Hematopoietic multipotent progenitor cell treated with erythropoietin and hydrocortisone succinate and interleukin-3 and kit ligand, for 6 days (in vitro differentiated cells): ENCODE measurements around the gene GSTM1.
"Not testable (repeated sequence)": the region's sequence is repeated elsewhere in the genome, so short reads cannot be mapped to it uniquely, and the experiment has no call there.

Experiments used
- DNase-seq: peaks from one replicate; pipeline ENCODE4 v3.0.0-alpha.2; 2015

GSTM1 gene

DNA sequence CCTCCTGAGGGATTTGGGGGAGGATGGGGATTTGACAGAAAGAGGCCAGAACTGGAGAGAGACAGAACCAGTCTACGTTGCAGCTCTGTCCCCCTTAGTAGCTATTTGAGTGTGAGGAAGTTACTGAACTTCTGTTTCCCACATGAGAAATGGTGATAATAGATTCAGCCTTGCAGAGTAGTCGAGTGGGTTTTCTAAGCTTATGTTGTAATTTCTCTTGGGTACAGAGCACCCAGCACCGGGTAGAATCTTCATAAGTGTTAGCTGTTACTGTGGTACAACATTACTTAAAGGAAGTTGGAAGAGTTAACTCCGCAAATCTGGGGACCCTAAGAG is 27.0 kb upstream of the GSTM1 start:
- not testable (repeated sequence) for DNase-seq

DNA sequence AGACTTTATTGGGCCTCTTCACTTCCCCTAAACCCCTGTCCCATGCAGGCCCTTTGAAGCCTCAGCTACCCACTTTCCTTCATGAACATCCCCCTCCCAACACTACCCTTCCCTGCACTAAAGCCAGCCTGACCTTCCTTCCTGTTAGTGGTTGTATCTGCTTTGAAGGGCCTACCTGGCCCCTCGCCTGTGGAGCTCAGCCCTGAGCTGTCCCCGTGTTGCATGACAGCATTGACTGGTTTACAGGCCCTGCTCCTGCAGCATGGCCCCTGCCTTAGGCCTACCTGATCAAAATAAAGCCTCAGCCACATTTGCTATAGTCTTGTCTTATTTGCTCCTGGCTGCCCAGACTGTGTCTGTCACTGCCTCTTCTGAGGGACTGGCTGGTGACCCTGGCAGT is 26.2 kb upstream of the GSTM1 start:
- no peak for DNase-seq

DNA sequence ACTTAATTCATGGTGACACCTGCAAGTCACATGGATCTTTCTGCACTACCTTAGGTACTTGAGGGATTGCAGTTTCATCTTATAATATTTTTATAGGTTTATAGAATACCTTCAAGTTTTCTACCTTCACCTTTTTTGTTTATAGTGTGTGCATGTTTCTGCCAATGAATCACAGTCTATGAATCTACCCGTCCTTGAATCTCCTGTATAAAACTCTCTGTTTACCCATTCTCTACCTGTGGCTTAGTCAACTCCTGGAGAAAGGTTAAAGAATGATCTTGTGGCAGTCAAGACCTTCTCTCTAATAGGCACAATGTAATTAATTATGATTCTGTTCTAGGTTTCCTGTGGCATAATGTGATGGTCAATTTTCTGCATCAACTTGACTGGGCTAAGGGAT is 22.9 kb upstream of the GSTM1 start:
- no peak for DNase-seq

DNA sequence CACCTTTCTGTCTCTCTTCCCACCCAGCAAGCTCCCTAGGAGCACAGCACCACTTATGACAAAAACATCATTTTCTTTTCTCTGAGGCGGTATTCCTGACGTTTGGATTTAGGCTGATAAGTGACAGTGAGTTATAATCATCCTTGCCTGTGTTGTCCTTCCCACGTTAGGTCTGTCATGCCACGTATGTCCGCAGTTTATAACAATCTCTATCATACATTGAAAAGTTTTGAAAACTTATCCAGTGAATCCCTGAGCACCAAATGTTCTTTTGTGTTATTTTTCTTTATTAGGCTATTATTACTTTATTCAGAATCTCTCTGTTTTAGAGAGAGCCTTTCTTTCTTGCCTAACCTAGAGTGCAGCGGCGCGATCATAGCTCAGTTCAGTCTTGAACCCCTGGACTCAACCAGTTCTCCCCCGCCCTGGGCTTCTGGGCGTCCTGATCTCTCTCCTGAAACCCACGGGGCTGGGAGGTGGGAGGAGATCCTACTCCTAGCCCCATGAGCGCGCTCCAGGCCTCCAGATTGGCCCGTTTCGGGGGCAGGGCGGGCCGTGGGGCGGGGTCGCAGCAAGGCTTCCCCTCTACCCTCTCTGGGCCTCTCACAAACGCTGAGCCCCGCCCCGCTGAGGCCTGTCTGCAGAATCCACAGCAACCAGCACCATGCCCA is 20.0 kb upstream of the GSTM1 start, which contains the start of gene GSTM2:
GSTM2 (plus strand) TSS at position 606 of the 671 bp plus-strand sequence; CDS start at position 665, 59 bp downstream.
- DNase-seq: peak; percentile 95

DNA sequence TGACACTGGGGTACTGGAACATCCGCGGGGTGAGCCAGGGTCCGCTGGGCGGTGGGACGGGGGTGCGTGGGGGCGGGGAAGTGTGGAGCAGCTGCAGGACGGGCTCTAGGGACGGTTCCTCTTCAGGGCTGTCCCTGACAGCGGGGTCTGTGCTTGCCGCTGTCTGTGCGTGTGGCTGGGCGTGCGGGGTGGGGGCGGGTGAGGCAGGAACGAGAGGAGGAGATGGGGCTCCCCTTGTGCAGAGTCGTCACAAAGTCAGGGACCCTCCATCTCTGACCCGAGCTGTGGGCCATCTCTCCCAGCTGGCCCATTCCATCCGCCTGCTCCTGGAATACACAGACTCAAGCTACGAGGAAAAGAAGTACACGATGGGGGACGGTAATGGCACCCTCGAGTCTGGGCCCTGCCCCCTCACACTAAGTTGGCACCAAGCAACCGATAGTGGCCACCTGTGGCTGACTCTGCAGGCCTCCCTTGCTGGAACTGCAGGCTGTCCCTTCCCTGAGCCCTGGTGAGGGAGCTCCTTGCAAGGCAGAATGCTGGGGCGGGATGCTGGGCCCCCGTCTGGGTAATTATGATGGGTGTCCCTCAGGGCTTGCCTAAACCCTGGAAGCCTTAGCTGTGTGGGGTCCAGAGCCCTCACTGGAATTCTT is 19.4 kb upstream of the GSTM1 start:
- DNase-seq: no peak

DNA sequence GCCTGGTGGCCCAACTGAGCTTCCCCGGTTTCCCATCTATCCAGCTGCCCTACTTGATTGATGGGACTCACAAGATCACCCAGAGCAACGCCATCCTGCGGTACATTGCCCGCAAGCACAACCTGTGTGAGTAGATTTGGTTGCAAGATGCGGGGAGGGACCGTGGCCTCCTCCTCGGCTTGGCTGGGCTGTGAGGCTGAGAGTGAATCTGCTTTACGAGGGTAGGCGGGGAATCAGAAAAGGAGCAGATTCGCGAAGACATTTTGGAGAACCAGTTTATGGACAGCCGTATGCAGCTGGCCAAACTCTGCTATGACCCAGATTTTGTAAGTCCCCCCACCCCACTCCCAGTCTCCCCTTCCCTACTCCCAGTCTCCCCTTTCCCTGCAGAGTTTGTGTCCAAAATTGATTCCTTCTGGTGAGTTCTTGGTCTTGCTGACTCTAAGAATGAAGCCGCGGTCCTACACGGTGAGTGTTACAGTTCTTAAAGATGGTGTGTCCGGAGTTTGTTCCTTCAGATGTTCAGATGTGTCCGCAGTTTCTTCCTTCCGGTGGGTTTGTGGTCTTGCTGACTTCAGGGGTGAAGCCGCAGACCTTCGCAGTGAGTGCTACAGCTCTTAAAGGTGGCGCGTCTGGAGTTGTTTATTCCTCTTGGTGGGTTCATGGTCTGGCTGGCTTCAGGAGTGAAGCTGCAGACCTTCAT is 18.2 kb upstream of the GSTM1 start:
- no peak for DNase-seq

DNA sequence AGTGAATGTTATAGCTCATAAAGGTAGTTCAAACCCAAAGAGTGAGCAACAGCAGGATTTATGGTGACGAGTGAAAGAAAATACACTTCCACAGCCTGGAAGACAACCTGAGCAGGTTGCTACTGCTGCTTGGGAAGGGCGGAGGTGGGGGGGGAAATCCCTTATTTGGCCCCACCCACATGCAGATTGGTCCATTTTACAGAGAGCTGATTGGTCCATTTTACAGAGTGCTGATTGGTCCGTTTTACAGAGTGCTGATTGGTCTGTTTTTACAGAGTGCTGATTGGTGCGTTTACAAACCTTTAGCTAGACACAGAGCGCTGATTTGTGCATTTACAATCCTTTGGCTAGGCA is 17.7 kb upstream of the GSTM1 start:
- DNase-seq: not testable (repeated sequence)

DNA sequence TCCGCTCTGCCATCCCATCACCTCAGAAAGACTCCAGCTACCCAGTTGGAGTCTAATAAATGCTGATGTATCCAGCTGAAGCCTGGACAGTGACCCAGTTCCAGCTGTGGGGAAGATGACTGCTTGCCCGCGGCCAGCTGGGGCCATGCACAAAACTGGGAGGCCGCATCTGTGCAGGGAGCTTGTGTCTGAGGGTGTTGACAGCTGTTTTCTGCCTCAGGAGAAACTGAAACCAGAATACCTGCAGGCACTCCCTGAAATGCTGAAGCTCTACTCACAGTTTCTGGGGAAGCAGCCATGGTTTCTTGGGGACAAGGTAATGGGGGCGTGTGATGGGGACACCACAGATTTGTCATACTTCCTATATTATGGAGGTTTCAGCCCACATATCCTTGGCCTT is 16.6 kb upstream of the GSTM1 start:
- no peak for DNase-seq

DNA sequence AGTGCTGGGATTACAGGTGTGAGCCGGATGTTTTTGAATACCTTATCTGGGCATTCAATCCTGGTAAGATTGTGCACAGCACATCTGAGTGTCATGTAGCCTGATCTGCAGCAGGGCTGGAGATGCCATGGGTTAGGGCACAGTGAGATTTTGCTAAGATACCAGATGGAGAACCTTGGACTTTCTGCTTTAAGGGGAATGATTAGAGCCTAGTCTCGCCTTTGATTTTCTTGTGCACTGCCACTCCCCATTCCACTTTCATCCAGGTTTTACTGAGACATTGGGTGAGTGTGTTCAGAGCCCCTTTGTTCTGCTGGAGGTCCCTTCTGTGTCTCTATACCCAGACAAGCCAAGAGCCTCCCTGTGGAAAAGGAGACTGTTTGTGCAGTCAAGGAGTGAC is 13.8 kb upstream of the GSTM1 start:
- not testable (repeated sequence) for DNase-seq

DNA sequence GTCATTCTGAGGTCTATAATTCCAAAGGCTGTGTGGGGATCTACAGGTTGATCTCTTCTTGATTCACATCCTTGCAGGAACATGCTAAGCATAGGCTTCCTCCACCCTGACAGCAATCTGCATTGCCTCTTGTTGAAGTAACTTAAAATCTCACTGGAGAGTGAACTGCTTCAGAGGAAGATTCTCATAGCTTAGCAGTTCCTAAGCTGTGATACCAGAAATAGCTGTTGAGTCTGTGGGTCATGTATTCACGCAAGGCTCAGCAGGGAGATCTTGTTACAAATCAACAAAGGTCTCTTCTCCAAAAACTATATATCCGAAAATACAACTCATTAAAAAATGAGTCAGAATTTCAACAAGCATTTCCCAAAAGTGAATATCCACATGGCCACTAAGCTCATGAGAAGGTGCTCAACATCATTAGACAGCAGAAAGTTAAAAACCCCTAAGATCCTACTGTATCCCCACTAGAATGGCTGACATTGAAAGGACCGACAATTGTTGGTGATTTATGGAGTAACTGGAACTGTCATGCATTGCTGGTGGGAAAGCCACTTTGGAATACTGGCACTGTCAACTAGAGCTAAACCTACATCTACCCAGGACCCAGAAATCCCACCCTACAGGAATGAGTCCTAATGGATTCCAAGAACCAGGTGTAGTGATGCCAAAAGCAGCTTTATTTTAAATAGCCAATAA is 10.8 kb upstream of the GSTM1 start:
- DNase-seq: not testable (repeated sequence)

DNA sequence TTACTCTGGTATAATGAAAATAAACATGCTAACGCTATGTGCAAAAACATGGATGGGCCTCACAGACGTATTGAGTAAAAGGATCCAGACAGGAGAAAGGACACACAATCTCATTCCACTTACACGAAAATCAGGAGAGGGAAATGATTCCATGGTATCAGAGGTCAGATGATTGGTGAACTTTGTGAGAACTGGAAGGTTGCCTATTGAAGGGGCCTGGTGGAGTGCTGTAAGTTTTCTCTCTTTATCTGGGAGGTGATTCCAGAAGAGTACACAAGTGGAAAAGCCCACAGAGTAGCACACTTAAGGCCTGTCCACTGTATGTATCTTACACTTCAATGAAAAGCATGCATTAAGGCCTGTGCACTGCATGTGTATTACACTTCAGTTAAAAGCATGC is 10.2 kb upstream of the GSTM1 start:
- no peak for DNase-seq

DNA sequence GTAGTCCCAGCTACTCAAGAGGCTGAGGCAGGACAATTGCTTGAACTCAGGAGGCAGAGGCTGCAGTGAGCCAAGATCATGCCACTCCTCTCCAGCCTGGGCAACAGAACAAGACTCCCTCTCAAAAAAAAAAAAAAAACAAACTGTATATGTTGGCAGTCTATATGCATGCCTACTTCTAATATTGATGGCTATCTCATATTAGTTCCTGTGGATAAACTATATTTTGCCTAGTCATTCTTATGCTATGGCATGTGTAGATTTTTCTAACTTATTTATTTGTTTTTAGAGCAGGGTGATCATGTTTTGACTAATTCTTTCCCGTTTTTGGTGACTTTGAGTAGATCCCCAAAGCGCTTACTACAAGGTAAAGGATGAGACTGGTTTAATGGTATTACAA is 9.0 kb upstream of the GSTM1 start:
- DNase-seq: not testable (repeated sequence)

DNA sequence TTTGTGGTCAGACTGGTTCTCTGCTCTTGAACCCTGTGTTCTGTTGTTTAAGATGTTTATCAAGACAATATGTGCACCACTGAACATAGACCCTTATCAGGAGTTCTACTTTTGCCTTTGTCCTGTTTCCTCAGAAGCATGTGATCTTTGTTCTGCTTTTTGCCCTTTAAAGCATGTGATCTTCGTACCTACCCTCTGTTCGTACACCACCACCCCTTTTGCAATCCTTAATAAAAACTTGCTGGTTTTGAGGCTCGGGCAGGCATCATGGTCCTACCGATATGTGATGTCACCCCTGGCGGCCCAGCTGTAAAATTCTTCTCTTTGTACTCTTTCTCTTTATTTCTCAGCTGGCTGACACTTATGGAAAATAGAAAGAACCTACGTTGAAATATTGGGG is 2.8 kb upstream of the GSTM1 start:
- DNase-seq: not testable (repeated sequence)

DNA sequence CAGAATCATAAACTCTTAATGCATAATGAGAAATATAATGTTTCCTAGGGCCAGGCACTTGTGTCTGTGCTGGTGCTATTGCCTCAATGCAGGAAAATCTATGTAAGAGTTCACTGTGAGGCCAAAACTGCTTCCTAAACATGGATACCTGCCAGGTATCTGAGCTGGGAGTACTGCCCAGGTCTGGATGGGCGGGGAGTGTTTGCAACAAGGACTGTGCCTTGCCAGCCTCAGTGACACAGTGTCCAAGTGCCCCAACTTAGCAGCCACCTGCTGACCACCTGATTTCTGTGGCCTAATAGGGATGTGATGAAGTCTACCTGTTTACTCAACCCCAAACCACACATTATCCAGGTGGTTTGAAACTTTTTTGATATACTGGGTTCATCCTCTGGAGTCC is 2.2 kb upstream of the GSTM1 start:
- not testable (repeated sequence) for DNase-seq

DNA sequence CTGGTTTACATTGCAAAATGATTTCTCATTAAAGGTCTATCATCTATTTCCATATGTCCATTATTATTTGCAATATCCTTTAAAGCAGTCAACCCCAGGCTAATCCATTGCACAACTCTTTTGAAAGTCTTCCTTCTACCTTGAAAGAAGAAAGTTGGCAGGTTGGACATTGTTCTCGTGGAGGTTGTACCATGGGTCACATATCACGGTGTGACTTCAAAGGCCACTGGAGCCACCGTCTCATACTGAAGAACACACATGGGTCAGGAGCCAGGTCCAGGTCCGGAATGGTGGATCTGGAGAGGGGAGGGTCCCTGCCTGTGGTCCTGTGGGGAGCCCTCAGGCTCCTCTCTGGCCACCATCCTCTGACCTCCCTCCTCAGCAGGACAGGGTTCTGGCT is 1.7 kb upstream of the GSTM1 start:
- not testable (repeated sequence) for DNase-seq

DNA sequence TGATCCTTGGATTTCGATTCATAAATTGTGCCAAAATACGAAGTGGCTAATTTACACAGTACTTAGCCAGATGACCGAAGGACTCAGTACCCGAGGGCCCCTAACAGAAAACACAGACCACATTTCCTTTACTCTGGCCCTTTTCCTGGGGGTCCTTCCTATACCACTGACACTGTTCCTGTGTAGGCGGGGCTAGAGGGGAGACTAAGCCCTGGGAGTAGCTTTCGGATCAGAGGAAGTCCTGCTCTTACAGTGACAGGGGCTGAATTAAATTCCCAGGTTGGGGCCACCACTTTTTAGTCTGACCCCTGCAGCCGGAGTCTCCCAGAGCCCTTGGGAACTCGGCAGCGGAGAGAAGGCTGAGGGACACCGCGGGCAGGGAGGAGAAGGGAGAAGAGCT is 508 bp upstream of the GSTM1 start:
- not testable (repeated sequence) for DNase-seq

DNA sequence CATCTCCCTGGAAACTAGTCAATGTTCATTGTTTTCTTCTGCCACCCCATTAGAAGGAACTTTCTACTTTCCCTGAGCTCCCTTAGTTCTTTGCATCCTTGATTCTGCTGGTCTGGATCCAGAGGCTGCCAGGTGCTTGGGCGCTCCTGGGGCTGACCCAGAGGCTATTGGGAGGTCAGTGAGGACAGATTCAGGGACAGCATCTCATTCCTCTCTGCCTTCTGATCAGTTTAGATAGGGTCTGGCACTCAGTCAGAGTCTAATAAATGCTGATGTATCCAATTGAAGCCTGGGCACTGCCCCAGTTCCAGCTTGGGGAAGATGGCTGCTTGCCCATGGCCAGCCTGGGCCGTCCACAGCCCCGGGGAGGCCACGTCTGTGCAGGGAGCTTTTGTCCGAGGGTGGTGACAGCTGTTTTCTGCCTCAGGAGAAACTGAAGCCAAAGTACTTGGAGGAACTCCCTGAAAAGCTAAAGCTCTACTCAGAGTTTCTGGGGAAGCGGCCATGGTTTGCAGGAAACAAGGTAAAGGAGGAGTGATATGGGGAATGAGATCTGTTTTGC is 2.3 kb downstream of the GSTM1 start:
- DNase-seq: no peak

DNA sequence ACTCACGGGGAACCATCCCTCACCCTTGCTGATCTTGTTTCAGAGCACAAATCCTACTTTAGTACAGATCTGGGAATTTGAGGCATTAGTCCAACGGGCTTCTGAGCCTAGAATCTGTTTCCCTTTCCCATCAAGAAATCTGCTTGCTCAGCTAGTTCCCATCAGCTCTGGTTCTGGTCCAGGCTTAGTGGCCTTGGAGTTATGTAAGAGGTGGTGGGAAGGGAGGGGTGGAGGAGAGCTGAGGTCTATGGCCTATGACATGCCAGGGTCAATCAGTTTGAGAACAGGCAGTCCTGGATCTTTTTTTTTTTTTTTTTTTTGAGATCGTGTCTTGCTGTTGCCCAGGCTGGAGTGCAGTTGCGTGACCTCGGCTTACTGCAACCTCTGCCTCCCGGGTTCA is 4.1 kb downstream of the GSTM1 start:
- DNase-seq: no peak

DNA sequence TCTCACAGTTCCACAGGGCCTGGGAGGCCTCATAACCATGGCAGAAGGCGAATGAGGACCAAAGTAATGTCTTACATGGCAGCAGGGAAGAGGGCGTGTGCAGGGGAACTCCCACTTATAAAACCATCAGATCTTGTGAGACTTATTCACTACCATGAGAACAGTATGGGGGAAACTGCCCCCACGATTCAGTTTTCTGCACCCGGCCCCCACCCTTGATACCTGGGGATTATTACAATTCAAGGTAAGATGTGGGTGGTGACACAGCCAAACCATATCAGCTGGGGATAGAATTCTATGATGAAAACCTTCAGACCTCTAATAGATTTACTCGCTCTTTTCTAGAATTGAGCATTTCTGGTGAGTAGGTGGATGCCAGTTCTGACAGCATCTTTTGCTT is 6.8 kb downstream of the GSTM1 start:
- not testable (repeated sequence) for DNase-seq

DNA sequence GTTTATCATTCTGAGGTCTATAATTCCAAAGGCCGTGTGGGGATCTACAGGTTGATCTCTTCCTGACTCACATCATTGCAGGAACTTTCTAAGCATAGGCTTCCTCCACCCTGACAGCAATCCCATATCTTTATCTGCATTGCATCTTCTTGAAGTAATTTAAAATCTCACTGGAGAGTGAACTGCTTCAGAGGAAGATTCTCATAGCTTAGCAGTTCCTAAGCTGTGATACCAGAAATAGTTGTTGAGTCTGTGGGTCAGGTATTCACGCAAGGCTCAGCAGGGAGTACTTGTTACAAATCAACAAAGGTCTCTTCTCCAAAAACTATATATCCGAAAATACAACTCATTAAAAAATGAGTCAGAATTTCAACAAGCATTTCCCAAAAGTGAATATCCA is 7.5 kb downstream of the GSTM1 start:
- DNase-seq: not testable (repeated sequence)

DNA sequence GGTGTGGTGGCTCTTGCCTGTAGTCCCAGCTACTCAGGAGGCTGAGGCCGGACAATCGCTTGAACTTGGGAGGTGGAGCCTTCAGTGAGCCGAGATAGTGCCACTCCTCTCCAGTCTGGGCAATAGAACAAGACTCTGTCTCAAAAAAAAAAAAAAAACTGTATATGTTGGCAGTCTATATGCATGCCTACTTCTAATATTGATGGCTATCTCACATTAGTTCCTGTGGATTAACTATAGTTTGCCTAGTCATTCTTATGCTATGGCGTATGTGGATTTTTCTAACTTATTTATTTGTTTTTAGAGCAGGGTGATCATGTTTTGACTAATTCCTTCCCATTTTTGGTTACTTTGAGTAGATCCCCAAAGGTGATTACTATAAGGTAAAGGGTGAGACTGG is 9.4 kb downstream of the GSTM1 start:
- DNase-seq: no peak

DNA sequence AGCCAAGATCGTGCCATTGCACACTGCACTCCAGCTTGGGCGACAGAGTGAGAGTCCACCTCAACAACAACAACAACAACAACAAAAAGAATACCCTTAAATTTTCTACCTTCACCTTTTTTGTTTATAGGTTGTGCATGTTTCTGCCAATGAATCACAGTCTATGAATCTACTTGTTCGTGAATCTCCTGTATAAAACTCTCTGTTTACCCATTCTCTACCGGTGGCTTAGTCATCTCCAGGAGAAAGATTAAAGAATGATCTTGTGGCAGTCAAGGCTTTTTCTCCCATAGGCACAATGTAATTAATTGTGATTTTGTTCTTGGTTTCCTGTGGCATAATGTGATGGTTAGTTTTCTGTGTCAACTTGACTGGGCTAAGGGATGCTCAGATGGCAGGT is 10.2 kb downstream of the GSTM1 start:
- not testable (repeated sequence) for DNase-seq

DNA sequence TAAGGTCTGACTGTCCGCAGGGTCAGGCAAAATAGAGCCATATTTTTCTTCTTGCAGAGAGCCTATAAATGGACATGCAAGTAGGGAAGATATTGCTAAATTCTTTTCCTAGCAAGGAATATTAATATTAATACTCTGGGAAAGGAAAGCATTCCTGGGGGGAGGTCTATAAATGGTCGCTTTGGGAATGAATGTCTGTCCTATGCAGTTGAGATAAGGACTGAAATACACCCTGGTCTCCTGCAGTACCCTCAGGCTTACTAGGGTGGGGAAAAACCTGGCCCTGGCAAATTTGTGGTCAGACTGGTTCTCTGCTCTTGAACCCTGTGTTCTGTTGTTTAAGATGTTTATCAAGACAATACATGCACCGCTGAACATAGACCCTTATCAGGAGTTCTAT is 15.3 kb downstream of the GSTM1 start:
- peak; percentile 2 for DNase-seq
